Anterior cingulate cortex (tissue), 58 donors: ENCODE data around the gene PARP9.

Source experiments
- DNase-seq, 58 donors: peaks; one replicate each; lab custom pipeline; 2025; lab: John Stamatoyannopoulos, UW

Gene PARP9

DNA sequence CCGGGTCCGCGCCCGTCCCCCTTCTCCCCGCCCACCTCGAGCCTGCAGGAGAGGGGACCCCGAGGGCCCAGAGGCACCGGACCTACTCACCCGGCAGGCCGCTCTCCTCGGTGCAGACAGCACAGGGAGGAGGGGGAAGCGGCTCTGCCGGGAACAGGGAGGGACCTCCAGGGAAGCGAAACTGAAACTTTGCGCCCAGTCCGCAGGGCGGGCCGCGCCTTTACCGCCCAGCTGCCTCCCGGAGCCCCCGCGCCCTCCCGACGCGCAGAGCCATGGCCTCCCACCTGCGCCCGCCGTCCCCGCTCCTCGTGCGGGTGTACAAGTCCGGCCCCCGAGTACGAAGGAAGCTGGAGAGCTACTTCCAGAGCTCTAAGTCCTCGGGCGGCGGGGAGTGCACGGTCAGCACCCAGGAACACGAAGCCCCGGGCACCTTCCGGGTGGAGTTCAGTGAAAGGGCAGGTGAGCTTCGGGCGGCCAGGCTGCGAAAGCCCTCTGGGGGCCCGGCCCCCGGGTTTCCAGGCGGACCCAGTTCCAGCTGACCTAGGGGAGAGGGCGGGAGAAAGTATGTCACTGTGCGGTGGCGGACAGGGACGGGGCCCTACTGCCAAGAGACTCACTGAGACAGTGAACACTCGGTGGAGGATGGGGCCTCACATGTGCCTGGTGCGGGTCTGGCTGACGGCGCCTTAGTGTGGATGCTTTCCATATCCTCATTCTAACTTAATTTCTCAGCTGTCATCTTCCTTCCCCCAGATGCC is at the start of gene PARP9, which contains the start of gene DTX3L:
Gene PARP9 (minus strand): TSS at position 146 of the 758 bp plus-strand sequence. CDS start 4,680 bp downstream, outside the sequence.
Gene DTX3L (plus strand): TSS at position 184 of the 758 bp plus-strand sequence. CDS start 89 bp downstream, at position 273.
- DNase-seq: peak in 56 of 58 donors; percentile 6 to 79 (median 48)

DNA sequence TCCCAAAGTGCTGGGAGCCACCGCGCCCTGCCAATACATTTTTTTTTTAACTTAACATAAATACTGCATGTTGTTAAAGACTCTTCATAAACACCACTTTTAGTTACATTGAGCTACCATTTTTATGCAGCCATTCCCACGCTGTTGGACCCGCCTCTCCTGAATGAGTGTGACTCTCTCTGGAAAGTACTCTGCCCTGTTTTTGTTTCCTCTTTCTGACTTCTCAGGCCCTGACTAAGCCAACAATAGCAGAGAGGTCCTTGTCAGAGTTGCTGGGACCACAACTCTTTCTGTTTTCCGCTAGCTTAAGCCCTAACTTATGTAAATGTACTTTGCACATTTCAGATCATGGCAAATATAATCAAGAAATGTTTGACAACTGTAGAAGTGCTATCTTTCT is 48.6 kb upstream of the PARP9 start:
- no peak for DNase-seq

DNA sequence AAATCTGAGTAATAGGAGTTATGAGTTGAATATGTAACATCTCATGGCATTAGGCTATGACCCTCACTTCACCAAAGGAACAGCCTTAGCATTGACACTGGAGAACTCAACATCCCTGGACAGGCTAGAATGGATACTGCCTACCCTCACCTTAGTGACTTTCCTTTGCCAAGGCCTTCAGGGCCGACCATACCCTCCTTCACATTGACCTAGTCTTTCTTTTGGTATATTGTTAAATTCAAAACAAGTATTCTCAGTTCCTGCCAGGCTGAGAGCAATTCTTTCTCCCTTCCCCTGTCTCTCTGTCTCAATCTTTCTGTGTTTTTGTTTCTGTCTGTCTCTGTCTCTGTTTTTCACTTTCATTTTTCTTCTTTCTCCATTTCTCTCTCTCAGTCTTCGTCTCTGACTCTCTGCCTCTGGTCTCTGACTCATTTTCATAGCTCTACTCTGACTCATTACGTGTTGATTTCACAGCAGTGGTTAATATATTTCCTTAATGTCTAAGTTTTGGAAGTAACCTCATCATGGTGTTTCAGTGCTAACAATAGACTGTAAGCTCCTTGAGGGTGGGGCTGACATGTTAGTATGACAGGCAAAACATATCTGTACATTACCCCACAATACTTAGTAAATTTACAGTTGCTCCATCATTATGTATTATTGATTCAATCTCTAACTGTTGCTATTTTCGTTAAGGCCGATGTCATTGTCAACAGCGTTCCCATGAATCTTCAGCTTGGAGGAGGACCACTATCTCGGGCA is 45.9 kb upstream of the PARP9 start:
- DNase-seq: no peak

DNA sequence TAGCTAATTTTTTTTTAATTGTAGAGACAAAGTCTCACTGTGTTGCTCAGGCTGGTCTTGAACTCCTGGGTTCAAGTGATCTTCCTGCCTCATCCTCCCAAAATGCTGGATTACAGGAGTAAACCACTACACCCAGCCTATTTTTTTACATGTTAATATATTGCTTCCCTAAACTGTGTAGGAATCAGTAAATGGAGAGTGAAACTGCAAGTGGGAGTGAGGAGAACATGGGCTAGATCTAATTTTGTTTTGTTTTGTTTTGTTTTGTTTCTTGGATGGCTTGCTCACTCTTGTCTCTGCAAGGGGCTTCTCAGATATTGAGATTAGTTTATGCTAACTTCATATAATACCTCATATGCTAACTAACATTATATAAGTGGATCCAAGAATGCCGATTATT is 44.8 kb upstream of the PARP9 start:
- no peak for DNase-seq

DNA sequence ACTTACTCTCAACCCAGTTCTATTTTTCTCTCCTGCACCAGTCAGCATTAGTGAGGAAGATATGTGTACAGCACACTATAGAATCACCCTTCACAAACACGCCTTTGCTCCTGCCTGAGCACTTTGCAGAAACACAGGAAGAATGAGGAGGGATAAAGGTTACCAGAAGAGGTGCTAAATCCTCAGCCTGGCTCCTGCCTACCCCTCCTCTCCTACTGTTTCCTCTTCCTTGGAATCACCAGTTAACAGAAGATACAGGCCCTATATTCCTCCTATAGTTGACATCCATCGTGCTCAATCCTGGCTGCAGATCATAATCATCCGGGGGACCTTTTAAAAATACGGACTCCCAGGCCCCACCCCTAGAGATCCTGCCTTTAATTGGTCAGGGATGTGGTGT is 42.2 kb upstream of the PARP9 start:
- DNase-seq: no peak

DNA sequence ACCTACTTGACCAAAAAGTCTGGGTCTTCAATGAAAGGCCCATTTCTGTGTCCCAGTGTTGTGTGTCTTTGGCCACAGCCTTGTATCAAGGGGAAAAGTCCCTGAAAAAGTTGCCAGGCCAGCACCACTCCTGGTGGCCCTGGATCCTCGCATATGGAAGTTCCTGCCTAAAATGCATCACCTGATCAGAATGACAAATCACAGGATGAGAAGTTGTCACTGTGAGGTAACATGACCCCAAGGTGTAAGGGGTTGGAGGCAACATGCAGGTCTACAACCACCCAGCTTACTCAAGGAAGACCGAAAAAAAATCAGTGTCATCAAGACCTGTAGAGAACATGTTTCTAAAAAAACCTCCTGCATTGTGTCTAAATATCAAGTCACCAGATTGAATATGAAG is 39.0 kb upstream of the PARP9 start:
- no peak for DNase-seq

DNA sequence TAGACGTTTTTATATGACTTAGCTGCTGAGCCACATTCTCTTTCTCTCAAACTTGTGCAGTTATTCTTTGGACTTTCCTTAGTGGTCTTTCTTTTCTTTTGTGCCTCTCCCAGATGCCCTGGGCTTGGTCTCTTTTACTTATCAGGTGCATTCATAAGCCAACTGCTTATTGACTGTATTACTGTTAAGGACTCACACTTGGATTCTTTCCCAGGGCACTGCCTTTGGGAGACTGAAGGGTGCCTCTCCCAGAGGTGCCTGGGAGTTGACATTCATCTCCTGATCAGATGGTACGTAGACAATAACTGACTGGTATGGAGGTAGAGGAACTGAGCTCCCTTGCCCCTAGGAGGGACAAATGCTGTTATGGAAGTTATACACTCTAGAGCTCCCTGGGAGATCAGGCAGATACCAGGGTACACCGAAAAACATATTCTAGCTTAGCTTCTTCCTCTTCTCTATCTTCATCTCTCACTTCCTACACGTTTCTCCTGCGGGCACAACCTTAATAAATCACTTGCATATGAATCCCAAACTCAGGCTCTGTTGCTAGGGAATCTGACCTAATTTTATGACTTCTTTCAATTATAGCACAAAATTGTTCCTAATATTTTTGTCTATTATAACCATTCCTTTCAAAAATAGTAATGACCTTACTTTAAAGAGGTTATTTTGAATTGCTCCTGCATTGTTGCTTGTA is 38.1 kb upstream of the PARP9 start:
- DNase-seq: no peak

DNA sequence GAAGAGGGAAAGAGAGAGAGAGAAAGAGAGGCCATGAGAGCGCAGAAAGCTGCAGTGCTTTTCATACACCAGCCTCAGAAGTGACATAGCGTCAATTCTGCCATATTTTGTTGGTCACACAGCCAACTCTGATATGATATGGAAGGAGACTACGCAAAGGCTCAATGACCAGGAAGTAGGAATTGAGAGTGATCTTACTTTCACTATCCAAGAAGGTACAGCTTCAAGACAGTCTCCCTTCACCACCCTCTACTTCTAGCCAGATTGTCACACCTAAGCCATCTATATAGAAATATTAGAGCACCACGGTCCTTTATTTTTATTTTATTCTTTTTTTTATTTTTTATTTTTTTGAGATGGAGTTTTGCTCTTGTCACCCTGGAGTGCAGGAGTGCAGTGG is 34.5 kb upstream of the PARP9 start:
- no peak for DNase-seq

DNA sequence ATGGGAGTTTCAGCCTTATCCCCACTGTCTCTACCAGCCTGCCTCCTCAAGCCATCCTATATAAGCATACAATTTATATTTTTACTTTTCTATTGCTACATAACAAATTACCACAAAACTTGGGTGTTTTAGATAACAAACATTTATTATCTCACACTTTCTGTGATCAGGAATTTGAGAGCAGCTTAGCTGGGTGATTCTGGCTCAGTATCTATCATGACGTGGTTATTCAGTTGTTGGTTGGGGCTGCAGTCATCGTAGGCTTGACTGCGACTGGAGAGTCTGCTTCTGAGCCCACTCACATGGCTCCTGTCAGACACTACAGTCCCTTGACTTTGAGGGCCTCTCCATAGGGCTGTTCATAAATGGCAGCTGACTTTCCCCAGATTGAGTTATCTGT is 34.1 kb upstream of the PARP9 start:
- no peak for DNase-seq

DNA sequence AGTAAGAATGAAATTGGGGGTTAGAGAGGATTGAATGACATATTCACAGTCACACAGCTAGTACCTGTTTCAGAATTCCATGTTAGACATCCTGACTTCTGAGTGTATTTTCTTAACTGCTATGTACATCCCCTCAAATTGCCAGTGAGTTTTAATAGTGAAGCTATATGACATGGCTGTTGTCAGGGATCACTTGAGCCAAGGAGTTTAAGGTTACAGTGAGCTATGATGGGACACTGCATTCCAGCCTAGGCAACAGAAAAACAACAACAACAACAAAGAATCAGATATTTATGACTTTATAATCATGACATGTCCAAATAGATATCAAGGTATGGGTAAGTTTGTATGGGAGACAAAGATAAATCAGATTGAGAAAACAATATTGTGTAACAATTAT is 29.9 kb upstream of the PARP9 start:
- DNase-seq: no peak

DNA sequence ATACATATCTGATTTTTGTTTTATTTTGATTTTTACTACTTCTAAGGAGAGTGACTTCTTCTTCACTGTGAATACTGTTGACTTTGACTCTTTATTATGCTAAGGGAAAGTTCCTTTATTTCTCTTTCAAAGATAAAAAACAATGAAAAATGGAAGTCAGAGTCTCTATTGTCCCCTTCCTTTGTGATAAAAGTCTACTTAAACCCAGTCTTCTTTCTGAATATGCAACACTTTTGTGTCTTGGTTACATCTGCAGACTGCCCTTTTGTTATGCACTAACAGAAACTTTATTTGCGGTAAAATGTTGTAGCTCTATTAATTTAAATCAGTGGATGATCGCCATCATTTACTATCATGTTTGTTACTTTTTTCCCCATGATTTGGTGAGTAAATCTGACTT is 26.5 kb upstream of the PARP9 start:
- no peak for DNase-seq

DNA sequence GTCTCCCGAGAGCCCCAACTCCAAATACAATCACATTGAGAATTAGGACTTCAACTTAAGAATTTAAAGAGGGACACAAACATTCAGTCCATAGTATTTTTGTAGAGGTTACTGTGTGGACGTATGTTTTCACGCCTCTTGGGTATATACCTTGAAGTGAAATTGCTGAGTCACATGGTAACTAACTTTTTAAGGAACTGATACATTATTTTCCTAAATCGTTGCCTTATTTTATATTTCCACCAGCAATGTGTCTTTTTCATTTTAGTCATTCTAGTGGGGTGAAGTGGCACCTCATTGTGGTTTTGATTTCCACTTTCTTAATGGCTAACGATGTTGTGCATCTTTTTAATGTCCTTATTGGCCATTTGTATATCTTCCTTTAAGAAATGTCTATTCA is 25.2 kb upstream of the PARP9 start:
- no peak for DNase-seq

DNA sequence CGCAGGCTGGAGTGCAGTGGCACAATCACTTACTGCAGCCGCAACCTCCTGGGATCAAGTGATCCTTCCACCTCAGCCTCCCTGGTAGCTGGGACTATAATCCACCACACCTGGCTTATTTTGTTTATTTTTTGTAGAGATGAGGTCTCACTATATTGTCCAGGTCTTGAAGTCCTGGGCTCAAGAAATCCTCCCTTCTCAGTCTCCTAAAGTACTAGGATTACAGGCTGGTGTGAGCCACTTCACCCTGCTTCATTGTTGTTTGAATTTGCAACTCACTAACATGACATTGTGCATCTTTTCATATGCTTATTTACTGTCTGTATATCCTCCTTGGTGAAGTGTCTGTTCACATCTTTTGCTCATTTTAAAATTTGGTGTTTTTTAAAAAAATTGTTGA is 23.5 kb upstream of the PARP9 start:
- DNase-seq: no peak

DNA sequence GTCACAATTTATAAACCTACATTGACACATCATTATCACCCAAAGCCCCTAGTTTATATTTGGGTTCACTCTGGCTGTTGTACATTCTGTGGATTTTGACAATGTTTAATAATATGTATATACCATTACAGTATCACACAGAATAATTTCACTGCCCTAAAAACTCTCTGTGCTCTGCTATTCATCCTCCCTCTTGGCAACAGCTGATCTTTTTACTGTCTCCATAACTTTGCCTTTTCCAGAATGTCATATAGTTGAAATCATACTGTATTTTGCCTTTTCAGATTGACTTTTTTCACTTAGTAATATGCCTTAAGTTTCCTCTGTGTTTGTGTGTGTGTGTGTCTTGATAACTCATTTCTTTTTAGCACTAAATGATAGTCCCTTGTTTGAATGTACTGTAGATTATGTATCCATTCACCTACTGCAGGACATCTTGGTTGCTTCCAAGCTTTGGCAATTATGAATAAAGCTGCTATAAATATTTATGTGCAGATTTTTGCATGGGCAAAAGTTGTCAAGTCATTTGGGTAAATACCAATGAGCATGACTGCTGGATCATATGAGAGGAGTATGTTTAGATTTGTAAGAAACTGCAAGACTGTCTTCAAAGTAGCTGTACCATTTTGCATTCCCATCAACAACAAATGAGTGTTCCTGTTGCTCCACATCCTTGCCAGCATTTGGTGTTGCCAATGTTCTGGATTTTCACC is 22.8 kb upstream of the PARP9 start:
- DNase-seq: no peak

DNA sequence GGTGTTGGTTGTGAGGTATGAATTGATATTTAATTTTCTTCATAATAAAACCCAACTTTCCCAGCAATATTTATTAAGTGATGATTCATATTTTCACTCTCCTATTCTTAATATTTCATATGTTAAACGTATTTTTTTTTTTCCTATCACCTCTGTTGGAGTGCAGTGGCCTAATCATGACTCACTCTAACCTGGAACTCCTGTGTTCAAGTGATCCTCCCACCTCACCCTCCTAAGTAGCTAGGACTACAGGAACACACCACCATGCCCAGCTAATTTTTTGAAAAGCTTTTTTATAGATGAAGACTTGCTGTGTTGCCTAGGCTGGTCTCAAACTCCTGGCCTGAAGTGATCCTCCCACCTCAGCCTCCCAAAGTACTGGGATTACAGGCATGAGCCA is 22.0 kb upstream of the PARP9 start:
- no peak for DNase-seq

DNA sequence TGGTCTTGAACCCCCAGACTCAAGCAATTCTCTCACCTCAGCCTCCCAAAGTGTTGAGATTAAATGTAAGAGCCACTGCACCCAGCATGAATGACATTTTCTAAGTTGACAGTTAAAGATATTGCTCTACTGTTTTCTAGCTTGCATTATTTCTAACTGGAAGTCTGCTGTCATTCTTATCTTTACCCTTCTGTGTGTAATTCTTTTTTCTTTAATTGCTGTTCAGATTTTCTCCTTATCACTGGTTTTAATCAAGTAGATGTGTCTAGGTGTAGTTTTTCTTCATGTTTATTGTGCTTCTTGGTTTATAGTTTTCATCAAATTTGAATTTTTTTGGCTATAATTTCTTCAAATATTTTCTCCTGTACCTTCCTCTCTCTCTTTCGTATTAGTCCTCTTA is 18.3 kb upstream of the PARP9 start:
- DNase-seq: no peak

DNA sequence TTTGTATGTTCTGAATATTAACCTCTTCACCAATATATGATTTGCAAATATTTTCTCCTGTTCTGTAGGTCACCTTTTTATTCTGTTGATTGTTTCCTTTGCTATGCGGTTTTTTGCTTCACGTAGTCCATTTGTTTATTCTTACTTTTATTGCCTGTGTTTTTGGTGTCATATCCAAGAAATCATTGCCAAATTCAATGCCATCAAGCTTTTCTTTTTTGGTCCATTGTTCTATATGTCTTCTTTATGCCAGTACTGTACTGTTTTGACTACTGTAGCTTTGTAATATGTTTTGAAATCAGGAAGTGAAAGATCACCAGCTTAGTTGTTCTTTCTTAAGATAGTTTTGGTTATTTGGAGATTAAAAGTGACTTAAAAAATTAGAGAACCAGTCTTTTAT is 17.5 kb upstream of the PARP9 start:
- no peak for DNase-seq

DNA sequence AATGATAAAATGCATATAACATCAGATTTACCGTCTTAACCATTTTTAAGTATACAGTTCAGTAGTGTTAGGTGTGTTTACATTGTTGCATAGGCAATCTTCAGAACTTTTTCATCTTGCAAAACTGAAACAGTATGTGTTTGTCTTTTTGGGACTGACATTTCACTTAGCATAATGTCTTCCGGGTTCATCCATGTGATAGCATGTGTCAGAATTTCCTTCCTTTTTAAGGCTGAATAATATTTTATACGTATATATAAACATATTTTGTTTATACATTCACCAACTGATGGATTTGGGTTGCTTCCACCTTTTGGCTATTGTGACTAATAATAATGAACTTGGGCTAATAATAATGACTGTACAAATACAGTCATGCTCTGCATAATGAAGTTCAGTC is 16.4 kb upstream of the PARP9 start:
- no peak for DNase-seq

DNA sequence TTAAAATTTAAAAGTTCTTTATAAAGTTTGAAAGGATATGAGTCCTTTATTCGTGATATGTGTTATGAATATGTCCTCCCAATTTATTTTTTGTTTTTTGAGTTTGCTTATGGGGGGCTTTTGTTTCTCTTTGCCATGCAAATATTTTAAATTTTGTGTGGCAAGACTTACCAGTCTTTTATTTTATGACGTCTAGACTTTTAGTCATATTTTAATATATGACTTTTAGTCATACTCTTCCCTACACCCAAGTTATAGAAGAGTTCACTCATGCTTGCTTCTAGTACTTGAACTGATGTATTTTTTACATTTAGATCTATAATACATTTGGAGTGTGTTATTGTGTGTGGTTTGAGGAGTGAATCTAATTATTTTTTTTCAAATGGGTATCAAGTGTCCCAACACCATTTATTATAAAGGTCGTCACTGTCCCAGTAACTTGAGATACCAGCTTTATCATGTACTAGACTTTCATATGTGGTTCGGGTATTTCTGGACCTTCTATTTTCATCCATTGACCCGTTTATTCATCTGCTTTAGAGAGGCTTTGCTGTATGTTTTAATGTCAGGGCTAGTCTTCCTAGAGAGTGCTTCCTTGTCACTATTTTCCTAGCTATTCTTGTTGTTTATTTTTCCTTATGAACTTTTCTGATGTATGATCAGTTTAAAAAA is 14.1 kb upstream of the PARP9 start:
- no peak for DNase-seq

DNA sequence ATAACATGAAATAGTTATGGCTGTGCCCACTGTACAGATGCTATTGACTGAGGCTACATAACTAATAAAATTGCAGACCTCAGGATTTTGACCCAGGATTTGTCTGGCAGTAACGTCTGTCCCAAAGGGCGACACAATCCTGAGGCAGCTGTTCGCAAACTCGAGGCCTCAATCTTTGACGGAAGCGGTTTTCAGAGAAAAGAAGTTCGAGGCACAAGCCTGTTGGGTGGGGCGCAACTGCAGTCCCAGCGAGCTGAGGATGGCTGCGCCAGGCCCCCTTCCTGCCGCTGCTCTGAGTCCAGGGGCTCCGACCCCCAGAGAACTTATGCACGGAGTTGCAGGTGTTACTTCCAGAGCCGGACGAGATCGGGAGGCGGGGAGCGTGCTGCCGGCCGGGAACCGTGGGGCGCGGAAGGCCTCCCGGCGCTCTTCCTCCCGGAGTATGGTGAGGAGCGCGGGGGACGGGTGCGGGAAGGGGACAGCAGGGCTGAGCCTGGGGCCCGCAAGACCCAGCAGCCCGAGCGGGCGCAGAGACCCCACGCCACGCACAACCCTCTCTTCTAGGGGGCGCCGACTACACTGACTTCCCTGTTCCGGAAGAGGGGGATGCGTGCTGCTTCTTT is 13.4 kb upstream of the PARP9 start, which contains the start of gene PARP15:
Gene PARP15 (plus strand): TSS at position 242 of the 623 bp plus-strand sequence. CDS start 18 bp downstream, at position 260.
- no peak for DNase-seq
